Measurements from ENCODE around the gene BEND3.

- TF ChIP-seq EP300 (IDR thresholded peaks at IDR 0.05), result no peak
- no peak for TF ChIP-seq CTCF (IDR thresholded peaks at IDR 0.05)
Measured at GRCh38 chr6:107116328-107116892, 1.1 kb upstream of the BEND3 start.

Measured in sigmoid colon (tissue), 4 donors.